HG02938 (cell line): ENCODE results near the gene RIMBP3C.
"Not testable (repeated sequence)": the region's sequence is repeated elsewhere in the genome, so short reads cannot be mapped to it uniquely, and the experiment has no call there.

ENCODE experiments used
- ATAC-seq: cut with Tn5 transposase; IDR thresholded peaks from one replicate; pipeline ENCODE4 v1.9.1; 2021; ENCODE audit warnings: mild to moderate bottlenecking, moderate library complexity; ENCODE audit not compliant: unreplicated experiment

Gene RIMBP3C

GRCh38 chr22:21573293-21573734 lies 22.1 kb upstream of the RIMBP3C start:
- ATAC-seq = no peak

GRCh38 chr22:21571679-21572078 lies 20.4 kb upstream of the RIMBP3C start:
- no peak for ATAC-seq

- ATAC-seq = no peak
Observed at GRCh38 chr22:21570398-21570797, 19.1 kb upstream of the RIMBP3C start.

GRCh38 chr22:21569459-21570170 lies 18.4 kb upstream of the RIMBP3C start:
- ATAC-seq = no peak

- ATAC-seq = not testable (repeated sequence)
Observed at GRCh38 chr22:21569076-21569427, 17.8 kb upstream of the RIMBP3C start.

GRCh38 chr22:21568347-21569075 lies 17.2 kb upstream of the RIMBP3C start:
- ATAC-seq = no peak

GRCh38 chr22:21567456-21568346 lies 16.4 kb upstream of the RIMBP3C start, which contains the start of gene UBE2L3:
TSS of gene UBE2L3 (plus strand) at chr22:21567714. CDS start at chr22:21567745, 31 bp downstream.
- ATAC-seq = peak; percentile 76

- no peak for ATAC-seq
Observed at GRCh38 chr22:21564411-21564810, 13.2 kb upstream of the RIMBP3C start.

- ATAC-seq = no peak
Observed at GRCh38 chr22:21563912-21564311, 12.7 kb upstream of the RIMBP3C start.

GRCh38 chr22:21560657-21561056 lies 9.4 kb upstream of the RIMBP3C start:
- ATAC-seq = not testable (repeated sequence)

GRCh38 chr22:21559345-21560125 lies 8.3 kb upstream of the RIMBP3C start:
- ATAC-seq = not testable (repeated sequence)

GRCh38 chr22:21550678-21551047 lies 598 bp downstream of the RIMBP3C start:
- ATAC-seq = not testable (repeated sequence)

GRCh38 chr22:21550008-21550677 lies 1.1 kb downstream of the RIMBP3C start:
- ATAC-seq = not testable (repeated sequence)

- not testable (repeated sequence) for ATAC-seq
Observed at GRCh38 chr22:21549558-21549957, 1.7 kb downstream of the RIMBP3C start.

GRCh38 chr22:21544432-21545322 lies 6.6 kb downstream of the RIMBP3C start:
- not testable (repeated sequence) for ATAC-seq

- ATAC-seq = not testable (repeated sequence)
Observed at GRCh38 chr22:21539862-21540261, 11.4 kb downstream of the RIMBP3C start.

- not testable (repeated sequence) for ATAC-seq
Observed at GRCh38 chr22:21532863-21533648, 18.2 kb downstream of the RIMBP3C start.

GRCh38 chr22:21531525-21531924 lies 19.7 kb downstream of the RIMBP3C start:
- not testable (repeated sequence) for ATAC-seq
